ENCODE results near the gene KRT78.

KRT78 gene

DNA sequence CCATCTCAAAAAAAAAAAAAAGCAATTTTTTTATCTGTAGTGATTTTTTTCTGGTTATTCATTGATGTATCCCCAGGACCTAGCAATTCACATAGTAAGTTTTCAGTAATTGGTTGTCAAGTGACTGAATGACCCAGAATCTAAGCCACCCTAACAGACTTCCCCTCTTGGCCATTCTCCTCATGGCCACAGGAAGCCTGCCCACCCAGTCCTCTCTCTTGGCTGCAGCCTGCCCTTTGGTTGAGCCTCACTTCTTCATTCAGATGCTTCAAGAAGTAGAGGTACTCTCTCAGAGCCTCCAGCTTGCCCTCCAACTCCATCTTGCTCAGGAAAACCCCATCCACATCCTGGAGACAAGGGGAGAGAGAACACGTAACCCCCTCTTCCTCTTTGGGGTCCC is 2.8 kb downstream of the KRT78 start:
- H3K4me3 ChIP-seq (ENCODE audit: low read length), result no peak overlapping the region
- DNase-seq (ENCODE audit: low read depth, low spot score), result no peak

DNA sequence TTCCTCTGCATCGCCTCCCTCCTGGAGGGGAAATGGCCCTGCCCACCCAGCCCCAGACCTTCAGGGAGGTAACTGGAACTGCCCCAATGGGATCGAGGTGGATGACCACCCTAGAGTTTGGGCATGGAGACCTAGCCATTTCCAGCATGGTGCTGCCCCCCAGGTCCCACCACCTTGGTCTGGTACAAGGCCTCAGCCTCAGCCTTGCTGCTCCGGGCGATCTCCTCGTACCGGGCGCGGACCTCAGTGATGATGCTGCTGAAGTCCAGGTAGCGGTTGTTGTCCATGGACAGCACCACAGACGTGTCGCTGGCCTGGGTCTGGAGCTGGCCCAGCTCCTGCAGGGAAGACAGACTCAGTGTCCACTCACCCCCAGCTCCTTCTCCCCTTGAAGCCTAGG is 4.4 kb downstream of the KRT78 start:
- no peak for DNase-seq (ENCODE audit: low read depth, low spot score)
- no peak overlapping the region for H3K4me3 ChIP-seq (ENCODE audit: low read length)

DNA sequence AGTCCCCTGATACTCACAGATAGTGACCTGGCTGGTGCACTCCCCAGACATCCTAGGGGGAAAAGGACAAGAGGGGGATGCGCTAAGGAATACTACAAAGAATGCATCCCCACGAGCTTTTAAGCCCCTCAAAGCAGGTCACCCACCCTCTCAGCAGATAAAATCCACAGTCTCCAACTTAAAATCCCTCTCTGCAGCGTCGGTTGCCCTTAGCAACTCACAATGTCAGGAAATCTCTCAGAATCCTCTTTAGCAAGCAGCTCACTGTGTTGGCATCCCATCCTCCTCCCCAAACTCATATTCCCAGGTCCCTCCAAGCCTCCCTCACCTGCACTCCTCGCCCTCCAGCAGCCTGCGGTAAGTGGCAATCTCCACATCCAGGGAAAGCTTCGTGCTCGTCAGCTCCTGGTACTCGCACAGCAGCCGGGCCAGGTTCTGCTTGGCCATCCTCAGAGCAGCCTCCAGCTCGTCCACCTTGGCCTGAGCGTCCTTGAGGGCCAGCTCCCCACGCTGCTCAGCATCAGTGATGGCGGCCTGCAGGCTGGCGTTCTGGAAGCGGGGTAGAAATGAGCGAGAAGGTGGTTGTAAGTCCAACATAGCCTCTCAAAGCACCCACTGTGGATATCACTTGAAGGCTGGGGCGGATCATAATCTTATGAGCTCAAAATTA is 9.2 kb downstream of the KRT78 start:
- DNase-seq (ENCODE audit: low read depth, low spot score), result no peak
- no peak overlapping the region for H3K4me3 ChIP-seq (ENCODE audit: low read length)

DNA sequence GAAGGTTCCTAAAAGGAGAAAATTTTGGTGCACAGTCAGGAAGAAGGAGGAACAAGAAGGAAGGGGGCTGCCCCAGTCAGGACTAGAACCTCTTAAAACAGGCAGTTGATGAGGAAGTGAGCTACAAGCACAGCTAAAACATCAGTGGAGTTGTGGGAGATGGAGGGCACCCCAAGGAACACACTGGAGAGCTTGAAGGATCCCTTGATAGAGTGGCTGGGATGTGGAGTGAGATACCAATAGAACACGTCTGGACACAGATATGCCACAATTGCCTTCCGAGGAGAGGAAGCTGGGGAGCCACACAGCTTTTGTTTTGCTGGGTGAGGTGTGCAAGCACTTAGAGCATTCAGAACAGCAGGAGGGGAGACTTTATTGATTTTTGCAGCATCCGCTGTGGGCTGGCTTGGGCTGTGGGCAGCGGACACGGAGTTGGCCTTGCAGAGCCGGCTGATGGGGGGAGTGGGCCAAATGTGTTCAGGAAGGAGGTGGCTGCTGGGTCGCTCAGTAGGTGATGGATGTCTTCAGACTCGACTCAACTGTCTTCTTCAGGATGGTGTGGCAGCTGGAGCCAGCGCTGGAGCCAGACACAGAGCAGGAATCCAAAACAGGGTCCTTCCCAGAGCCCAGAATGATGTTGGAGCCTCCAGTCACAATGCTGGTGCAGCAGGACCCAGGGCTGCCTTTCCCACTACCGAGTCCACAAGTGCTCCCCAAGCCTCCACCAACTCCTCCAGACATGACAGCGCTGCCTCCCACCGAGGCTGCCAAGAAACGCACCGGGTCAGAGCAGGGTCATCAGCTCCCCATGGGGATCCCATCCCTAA is 10.0 kb downstream of the KRT78 start:
- H3K4me3 ChIP-seq (ENCODE audit: low read length), result no peak overlapping the region
- DNase-seq (ENCODE audit: low read depth, low spot score), result no peak

DNA sequence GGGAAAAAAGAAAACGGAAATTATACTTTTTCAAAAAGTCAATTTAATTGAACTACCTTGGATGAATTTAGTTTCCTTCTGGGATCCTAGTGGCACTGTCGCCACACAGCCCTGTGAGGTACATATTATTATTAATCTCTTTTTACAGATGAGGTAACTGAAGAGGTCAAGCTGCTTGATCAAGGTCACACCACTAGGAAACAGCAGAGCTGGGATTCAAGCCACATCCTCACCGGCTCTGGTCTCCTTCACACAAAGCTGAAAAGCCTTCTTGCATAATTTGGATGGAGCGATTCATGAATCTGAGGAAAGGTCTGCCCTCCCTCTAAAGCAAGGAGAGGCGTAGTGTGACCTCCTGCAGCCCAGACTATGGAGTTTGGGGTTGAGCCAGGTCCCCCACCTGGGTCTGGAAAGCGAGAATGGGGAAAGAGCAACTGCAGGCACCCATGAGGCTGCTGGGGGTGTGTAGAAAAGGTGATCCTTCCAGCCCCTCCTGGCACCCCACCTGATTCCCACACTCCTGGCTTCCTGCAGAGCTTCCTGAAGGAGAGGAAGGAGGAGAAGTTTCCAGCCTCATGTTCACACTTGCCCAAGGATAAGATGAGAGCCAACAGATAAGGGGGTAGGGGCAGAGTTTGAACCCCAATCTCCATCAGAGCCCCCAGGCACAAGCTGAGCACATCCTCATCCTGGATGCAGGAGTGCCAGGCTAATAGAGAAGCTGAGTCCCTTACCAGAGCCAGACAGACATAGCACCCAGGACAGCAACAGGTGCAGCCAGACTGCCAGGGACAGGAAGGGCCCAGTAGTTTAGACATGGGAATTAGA is 10.8 kb downstream of the KRT78 start:
- no peak for DNase-seq (ENCODE audit: low read depth, low spot score)
- no peak overlapping the region for H3K4me3 ChIP-seq (ENCODE audit: low read length)

DNA sequence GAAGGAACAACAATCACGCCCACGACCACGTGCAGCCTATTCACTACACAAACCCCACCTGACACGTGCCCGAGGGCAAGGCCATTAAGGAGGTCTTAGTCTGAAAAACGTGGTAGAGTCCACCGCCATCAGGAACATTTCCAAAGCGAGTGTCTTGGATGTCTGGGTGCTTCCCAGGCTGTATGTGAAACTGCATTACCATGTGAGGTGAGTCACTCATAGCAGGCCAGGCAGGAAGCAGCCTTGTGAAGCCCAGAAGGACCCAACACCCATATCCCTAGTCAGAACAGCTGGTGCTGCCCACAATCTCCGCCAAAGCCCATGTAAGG is 11.4 kb downstream of the KRT78 start:
- H3K4me3 ChIP-seq (ENCODE audit: low read length), result no peak overlapping the region
- no peak for DNase-seq (ENCODE audit: low read depth, low spot score)

DNA sequence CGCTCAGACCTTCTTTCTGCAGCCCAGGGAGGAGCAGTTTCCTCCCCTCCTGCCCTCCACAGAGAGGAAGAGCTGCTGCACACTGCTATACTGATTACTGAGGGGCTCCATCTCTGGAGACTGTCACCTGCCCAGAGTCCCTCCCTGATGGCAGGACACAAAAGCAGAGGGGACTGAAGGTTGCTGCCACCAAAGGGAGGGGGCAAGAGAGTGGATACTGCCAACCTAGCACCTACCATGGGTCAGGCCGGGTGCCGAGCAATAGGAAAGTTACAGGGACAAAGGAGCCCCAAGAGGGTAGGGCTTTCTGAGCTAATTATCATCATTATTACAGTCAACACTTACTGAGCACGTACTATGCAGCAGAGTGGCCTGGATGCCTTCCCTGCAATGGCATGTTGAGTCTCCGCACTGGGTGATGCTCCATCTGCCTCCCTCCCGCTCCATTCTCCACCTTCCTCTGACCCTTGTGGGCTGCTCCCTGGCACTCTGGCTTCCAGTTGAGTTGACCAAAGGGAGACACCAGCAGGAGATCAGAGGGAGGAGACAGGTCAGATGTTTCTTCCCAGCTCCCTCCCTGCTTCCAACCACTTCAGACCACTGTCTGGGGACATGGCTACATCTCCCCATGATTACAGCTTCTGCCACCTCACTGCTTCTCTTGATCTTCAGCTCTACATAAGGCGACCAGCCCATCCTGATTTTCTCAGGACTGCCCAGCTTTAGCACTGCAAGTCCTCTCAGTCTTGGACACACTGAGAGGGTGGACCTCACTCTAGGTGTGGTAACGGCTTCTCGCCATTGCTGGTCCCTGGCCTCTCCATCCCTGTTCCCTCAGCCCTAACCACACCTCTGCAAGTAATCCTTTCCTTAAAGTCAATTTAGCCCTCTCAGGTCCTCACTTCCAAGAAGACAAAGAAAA is 12.0 kb downstream of the KRT78 start:
- no peak overlapping the region for H3K4me3 ChIP-seq (ENCODE audit: low read length)
- DNase-seq (ENCODE audit: low read depth, low spot score), result no peak

DNA sequence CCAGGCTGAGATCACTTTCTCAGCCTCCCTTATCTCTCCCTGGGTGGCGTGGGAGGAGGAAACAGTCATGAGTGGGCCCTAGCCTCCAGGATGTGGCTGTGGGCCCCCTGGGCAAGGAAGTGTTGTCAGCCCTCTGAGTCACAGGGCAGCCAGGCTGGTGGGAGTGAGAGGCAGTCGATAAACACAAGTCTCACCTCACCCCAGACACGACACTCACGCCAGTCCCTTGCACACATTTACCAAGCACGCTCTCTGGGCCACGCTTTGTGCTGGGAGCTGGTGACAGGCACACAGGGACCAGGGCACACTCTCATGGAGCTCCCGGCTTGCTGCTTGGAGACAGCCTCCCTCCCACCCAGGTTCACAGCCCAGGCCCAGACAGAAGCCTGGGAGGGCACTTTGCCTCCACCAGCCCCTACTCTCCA is 12.7 kb downstream of the KRT78 start:
- no peak for DNase-seq (ENCODE audit: low read depth, low spot score)
- no peak overlapping the region for H3K4me3 ChIP-seq (ENCODE audit: low read length)

DNA sequence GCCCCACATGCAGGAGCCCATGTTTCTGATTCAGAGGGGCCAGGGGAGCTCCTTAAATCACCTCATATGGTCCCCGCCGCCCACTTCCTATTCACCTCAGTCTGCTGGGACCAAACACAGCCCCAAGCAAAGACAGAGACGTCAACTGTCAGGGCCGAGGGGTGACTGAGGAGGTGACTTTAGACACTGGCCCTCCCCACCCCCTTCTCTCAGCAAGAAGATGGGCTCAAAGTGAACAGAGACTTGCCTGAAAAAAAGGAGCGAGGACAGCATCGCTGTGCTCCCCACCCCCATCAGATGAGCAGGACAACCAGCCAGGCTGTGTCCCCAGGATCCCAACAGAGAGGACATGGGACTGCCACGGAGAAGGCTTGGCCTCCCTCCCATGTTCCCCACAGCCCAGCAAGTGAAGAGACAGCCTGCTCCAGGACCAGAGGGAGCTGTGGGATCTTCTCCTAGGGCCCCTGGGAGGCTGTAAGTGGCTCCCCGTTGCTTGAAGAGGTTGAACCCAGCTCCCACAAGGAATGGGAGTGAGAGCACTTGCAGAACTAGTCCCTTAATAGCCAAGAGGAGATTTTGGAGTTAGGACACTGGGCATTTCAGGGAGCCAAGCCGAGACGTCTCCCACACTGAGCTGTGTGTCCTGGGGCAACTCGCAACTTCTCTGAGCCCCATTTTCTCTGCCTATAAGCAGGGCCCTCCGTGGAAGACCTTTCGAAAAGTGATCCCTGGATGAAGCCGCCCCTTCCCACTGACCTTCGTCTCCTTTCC is 13.3 kb downstream of the KRT78 start:
- no peak for DNase-seq (ENCODE audit: low read depth, low spot score)
- H3K4me3 ChIP-seq (ENCODE audit: low read length), result no peak overlapping the region

DNA sequence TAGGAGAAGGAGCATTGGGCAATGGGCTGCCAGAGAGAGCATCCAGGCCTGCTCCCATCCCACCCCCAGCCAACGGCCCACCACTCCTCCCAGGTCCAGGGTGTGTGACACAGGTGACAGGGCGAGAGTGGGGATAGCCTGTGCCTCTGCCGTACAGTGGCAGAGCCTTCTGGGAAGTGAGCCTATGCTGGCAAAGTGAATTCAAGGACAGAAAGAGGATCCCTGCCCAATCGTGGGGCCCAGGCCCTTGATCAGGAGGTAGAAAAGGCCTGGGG is 14.1 kb downstream of the KRT78 start:
- no peak for DNase-seq (ENCODE audit: low read depth, low spot score)
- H3K4me3 ChIP-seq (ENCODE audit: low read length), result no peak overlapping the region

DNA sequence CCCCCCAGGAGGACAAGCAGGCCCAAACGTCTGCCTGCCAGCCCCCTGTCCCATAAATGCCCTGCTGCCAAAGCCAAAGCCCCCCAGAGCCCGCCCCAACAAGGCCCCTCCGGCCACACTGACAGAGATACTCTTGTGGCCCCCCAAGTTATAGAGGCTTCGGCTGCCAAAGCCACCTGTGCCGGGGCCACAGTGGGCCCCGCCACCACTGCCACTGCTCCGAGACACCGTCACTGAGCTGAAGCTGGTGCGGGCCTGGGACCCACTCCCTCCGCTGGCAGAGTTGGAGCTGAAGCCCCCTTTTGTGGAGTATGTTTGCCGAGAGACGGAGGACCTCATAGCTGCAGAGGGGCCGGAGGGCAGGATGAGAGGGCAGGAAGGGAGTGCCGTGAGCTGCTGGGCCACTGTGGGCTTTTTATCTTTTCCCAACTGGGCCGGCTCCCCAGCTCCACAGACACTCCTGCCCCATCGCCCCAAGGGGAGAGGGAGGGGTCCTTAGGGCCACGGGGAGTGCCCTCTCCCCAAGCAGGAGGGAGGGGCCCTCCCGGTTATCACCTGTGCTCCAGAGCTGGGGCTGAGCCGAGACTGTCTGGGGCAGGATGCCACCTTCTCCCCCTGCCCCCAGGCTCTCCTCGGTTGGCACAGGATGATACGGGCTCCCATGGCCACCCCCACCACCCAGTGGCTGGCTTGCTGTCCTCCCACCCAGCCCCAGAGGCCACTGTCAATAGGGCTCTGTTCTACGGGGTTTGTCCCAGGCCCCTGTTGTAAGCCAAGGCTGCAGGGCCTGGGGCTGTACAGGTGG is 14.7 kb downstream of the KRT78 start, which contains the start of gene KRT79:
TSS of gene KRT79 (minus strand) at position 390 of the 805 bp plus-strand sequence. CDS start at position 339, 51 bp downstream.
- no peak for DNase-seq (ENCODE audit: low read depth, low spot score)
- no peak within 1 kb of the TSS for H3K4me3 ChIP-seq (ENCODE audit: low read length)

DNA sequence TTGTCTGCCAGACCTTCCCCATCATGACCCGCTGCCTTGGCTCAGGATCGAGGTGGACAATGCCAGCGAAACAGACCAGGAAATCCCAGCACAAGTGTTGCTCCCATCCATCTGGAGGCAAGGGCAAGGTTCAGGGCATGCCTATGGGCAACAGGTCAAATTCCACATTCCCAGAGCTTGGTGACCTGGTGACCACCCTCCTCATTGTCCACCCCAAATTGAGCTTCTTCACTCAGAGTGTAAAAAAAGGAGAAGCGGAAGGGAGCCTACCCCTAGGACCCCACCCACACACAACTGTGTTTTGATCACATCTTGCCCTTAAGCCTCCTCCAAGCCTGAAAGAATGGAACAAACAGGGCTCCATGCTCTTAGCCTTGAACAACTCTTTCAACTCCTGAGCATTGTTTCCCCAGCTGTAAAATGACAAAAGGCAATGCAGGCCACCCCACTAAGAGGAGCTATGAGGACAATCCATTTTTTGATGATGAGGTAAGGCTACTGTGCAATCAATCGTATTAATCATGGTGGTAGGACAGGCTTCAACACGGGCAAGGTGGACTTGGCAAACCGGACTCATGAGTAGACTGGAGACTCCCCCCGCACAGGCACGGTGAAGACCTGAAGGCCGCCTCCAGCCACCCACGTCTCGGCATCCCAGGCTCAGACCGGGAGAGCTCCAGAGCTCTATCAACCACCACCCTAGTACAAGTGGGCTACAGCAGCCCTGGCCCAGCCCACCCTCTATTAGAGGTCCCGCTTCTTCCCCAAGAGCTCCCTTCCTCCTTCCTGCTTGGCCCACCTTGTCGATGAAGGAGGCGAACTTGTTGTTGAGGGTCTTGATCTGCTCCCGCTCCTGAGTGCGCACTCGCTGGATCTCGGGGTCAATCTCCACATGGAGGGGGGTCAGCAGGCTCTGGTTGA is 15.5 kb downstream of the KRT78 start:
- no peak overlapping the region for H3K4me3 ChIP-seq (ENCODE audit: low read length)
- DNase-seq (ENCODE audit: low read depth, low spot score), result no peak

DNA sequence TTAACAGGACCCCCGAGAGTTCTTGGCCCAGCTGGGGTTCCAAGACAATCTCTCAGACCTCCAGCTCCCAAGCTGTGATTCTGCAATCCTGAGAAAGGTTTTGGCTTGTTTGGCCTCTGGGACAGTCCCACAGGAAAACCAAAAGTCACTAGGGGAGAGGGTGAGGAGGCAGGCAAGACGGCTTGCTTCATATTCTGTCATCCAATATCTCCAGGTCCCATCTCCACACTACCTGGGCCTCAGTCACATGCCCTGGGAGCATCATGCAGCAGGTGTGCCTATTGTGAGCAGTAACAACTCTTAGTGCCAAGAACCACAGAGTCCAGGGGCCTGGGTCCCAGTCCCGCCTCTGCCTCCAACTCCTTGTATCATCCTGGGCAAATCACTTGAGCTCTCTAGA is 16.3 kb downstream of the KRT78 start:
- DNase-seq (ENCODE audit: low read depth, low spot score), result no peak
- no peak overlapping the region for H3K4me3 ChIP-seq (ENCODE audit: low read length)

DNA sequence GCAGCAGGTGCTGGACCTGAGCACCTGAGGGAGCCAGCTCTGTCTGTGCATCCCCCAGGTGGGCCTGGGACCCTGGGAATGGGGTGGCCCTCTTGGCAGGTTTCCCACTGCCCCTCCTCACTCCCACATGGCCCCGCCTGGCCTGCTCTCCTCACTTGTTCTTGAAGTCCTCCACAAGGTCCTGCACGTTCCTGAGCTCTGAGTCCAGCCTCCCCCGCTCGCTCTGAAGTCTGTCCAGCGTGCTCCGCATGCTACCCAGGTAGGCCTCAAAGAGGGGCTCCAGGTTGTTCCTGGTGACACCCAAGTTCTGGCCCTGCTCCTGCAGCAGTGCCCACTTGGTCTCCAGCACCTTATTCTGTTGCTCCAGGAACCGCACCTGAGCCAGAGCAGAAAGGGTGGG is 17.5 kb downstream of the KRT78 start:
- no peak overlapping the region for H3K4me3 ChIP-seq (ENCODE audit: low read length)
- no peak for DNase-seq (ENCODE audit: low read depth, low spot score)

DNA sequence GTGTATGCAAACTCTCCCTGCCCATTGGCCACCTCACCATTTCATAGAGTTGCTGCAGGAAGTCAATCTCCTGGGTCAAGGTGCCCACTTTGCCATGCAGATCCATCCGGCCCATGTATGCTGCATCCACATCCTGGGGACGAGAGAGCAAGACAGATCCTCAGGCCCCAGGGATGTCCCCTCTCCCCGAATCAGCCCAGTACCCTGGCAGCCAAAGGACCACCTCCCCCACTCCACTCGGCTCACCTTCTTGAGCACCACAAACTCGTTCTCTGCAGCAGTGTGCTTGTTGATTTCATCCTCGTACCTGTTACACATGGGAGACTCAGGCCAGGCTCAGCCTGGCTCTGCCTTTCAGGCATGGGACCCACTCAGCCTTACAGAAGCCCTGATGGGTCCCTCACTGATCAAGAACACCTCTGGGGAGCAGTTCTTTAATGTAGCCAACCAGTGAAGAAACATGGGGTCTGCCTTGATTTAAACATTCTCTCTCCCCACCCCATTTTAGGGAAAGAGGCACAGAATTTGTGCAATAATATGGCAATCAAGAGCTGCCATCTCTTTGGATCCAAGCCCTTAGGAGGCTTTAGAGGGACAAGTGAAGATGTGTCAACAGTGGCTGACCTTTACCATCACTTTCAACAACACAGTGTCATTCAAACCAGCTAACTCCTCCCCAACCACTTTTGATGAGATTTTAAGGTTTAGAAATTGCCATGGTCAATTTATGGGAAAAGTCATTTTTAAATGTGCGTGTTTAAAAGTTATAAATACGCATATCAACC is 18.6 kb downstream of the KRT78 start:
- no peak overlapping the region for H3K4me3 ChIP-seq (ENCODE audit: low read length)
- DNase-seq (ENCODE audit: low read depth, low spot score), result no peak

DNA sequence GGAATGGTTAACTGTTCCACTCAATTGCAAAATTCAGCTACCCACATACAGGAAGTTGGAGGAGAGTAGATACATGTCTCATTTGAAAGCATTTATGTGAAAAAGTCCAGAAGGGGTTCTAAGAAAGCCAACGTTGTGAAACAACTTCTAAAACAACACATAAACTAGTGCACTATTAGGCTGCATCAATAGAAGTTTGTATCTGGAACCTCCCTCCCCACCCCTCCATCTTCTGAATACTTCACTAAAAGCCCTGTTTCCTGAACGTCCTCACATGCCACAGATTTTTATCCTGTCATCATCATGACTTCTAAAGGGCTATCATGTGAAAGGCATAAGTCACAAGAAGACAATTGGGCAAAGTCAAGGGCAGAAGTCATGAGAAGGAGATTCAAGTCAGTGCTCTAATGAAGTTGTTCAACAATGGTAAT is 20.2 kb downstream of the KRT78 start:
- DNase-seq (ENCODE audit: low read depth, low spot score), result no peak
- H3K4me3 ChIP-seq (ENCODE audit: low read length), result no peak overlapping the region

Data from Jurkat, Clone E6-1 (cell line).